Fibroblast of skin of left biceps (primary cell): Measurements from ENCODE around the gene TEK.
"Not testable (repeated sequence)": the region's sequence is repeated elsewhere in the genome, so short reads cannot be mapped to it uniquely, and the experiment has no call there.

Experiments used
- DNase-seq, 2 experiments: peaks; one replicate each; pipeline ENCODE4 v3.0.0-alpha.2; 2013; ENCODE audit warnings: low read depth in 2 of 2

TEK gene

DNA sequence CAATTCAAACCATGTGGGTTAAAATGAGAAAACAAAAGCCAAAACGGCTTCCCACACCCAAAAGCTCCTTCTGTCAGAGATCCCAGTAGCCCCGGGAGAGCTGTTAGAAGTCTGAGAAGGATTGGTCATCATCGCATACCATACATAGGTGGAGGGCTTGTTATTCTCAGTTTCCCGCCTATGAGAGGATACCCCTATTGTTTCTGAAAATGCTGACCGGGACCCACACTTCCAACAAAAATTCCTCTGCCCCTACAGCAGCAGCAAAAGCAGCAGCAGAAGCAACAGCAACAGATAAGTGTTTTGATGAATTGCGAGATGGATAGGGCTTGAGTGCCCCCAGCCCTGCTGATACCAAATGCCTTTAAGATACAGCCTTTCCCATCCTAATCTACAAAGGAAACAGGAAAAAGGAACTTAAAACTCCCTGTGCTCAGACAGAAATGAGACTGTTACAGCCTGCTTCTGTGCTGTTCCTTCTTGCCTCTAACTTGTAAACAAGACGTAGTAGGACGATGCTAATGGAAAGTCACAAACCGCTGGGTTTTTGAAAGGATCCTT lies at the start of gene TEK:
TEK (plus strand) TSS at position 245 of the 561 bp plus-strand sequence. CDS start 366 bp downstream, outside the sequence.
- no peak for DNase-seq

- DNase-seq: no peak
These were observed 49.6 kb upstream of the TEK start for GRCh38 chr9:27059412-27059811.

DNA sequence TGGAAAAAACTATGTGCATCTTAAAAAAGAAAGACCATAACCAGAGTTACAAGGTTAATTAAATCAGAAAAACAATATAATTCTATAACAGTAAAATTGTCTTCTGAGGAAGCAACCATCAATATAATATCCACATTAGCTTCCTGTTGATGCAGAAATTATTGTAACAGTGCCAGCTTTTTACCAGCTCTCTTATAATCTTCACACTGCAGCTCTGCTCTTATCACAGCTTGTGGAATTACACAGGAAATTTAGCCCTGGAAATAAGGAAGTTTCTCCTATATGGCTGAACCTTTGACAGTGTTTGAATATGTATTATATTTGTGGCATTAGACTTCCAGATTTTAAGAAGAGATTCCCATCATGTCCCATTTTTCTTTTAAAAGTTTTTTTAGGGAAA lies 49.1 kb upstream of the TEK start:
- no peak for DNase-seq

DNA sequence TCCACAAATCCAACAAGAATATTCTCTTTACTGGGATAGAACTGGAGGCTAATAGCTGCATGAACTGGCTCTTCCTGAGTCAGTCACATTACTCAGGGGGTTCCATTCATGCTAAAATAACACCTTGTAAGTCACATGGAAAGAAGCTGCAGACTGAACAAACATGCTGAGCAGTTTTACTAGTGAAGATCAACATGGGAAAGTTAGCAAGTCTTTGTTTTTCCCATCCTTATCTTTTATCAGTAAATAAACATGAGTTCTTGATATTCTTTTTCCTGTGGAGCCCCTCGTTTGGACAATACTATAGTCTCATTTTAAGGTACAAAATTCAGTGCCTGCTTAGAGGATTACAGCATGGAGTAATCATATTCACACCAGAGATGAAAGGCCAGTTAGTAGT lies 43.7 kb upstream of the TEK start:
- DNase-seq: no peak

- DNase-seq: no peak
These were observed 34.9 kb upstream of the TEK start for GRCh38 chr9:27073841-27074728.

DNA sequence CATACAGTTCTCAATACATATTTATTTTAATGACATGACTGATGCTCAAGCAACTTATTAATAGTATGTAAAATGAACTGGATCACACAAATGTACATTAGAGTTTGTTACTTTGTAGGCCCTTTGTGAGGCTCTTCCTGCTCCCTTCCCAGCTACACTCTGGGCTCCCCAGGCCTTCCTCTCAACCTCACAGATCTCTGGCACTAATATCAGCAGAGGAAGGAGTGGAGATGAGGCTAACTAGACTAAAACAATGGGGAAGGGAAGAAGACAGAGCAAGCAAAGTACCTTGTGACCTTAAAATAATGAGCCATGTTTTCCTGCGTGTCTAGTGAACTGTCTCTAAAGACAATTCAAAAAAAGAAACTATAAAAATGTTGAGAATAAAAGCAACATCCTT lies 30.3 kb upstream of the TEK start:
- DNase-seq: no peak

- DNase-seq: no peak
These were observed 23.6 kb upstream of the TEK start for GRCh38 chr9:27085456-27085855.

DNA sequence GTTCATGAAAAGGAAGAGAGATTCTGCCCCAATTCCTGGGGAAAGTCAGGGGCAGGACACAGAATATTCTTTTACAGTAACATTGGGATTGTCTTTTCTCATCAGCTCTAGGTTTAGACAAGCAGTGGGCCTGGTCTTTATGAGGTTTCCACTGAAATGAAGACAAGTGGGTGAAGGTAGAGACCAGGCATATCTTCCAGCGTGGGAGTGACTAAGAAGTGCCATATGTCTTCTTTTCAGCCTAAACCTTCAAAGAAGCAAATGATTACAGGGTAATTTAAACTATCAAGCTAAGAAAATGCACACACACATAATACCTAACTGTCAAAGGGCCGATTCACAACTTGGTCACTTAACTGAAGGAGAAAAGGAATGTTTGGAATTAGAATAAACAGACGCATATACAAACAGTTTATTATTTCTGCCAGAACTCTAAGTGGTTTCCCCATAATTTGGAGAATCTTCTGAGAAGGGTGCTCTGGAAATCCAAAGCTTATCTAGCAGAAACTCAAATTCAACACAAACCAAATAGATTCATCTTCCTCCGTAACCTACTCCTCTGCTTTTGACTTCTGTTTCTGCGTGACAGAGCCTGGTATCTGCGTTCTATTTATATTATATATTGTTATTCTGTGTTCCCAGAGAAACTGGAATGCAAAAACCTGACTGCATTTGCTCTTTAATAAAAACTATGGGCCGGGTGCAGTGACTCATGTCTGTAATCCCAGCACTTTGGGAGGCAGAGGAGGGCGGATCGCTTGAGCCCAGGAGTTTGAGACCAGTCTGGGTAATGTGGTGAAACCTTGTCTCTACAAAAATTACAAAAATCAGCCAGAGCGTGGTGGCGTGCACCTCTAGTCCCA lies 22.0 kb upstream of the TEK start:
- no peak for DNase-seq

DNA sequence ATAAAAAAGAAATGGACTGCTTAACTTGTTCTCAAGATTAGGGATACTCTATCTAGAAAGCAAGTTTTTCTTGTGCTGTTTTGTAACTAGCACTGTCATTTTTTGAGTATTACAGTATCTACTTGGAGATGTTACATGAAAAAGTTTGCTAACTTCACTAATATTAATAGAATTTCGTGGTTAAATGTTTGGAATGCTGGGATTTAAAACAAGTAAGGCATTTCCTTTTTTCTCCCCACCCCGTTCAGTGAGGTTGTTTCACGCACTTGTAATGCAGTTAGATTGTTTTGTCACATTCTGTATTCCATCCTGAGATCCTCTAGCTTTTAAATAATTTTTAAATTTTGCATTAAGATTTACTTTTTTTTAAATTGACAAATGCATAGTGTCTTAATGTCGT lies 20.0 kb upstream of the TEK start:
- DNase-seq: peak; percentile 35 to 46

DNA sequence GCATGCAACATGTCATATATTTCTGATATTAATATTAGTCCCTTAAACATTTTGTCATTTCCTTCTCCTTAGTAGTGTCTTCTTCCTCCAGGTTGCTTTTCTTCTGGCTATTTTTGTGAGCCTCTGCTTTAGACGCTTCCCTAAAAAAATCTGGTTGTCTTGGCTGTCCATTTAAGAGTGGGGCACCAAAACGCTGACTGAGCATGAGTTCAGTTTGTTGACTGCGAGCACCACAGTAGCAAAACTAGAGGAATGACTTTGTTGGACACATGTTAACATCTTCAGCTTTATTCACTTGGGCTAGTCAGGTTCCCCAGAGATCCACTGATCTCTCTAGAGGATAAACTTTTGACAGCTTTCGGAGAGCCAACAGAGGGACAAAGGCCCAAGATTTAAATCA lies 19.3 kb upstream of the TEK start:
- DNase-seq: no peak

- DNase-seq: no peak
These were observed 18.8 kb upstream of the TEK start for GRCh38 chr9:27090231-27090630.

DNA sequence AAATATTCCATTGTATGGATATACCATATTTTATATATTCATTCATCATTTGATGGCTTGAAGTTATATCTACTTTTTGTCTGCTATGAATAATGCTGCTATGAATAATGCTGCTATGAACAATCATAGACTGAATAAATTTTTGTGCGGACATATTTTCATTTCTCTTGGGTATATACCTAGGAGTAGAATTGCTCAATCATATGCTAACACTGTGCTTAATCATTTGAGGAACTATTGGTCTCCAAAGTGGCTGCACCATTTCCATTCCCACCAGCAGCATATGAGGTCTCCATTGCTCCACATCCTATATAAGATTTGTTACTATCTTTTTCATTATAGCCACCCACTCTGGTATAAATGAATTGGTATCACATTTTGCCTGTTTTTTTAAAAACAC lies 18.3 kb upstream of the TEK start:
- no peak for DNase-seq

- DNase-seq: not testable (repeated sequence)
These were observed 16.5 kb upstream of the TEK start for GRCh38 chr9:27092496-27092895.

- not testable (repeated sequence) for DNase-seq
These were observed 15.5 kb upstream of the TEK start for GRCh38 chr9:27093384-27094067.

GRCh38 chr9:27094640-27095298 lies 14.3 kb upstream of the TEK start:
- no peak for DNase-seq

DNA sequence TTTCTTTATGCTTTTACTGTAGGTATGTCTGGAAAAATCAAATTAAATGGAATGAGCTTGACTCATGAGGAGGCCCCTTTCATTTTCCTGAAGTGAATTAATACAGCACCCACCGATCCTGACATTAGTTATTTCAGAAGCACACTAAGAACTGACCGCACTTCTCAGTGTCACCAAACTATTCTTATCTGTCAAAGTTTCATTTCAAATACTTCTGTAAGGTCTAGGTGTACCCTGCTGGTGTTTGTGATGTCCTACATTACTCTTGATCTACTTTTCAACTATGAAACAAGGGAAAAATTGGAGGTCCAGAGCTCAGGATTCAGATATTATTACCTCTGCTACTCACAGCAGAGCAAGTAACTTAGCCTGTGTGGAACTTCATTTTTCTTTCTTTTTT lies 1.8 kb upstream of the TEK start:
- DNase-seq: no peak

- no peak for DNase-seq
These were observed 596 bp downstream of the TEK start for GRCh38 chr9:27109621-27110020.

DNA sequence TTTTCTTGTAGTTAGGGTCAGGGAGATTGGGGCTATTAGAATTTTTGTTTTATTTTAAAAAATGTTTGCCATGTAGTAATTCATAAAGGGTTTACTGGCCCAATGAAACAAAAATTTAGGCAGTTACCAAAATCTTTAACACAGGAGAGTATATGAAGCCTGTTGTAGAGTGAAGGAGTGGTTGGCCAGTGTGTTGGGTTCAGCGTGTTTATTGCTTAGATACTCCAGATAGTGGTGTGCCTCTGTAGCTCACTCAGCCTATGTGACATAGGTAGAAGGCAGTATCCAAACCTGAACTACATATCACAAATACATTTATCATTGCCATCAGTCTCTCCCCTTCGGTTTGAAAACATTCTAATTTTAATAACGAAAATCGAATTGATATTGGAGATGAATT lies 1.2 kb downstream of the TEK start:
- no peak for DNase-seq

GRCh38 chr9:27112235-27112634 lies 3.2 kb downstream of the TEK start:
- DNase-seq: no peak

- DNase-seq: no peak
These were observed 8.6 kb downstream of the TEK start for GRCh38 chr9:27117489-27118135.

DNA sequence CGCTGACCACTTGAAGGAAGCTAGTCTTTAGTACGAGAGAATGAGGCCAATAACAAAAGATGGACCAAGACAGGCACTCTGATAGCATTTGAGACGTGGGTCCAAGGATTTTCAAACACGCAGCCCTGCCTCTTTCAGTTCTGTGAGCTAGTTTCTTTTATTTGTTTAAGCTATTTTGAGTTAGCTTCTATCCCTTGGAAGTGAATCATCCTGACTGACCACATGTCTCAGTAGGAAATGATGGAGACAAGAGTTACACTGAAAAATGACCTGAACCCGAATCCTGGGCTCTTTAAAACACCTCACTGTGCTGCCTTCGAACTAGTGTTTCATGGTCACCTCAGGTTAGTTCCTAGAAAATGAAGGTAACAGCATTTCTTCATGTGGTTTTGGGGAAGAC lies 9.9 kb downstream of the TEK start:
- DNase-seq: no peak
